ENCODE results near the gene POU6F1.
A peak's percentile ranks its signal among the peaks of the same experiment; 100 is the strongest.
"Not testable (repeated sequence)": the region's sequence is repeated elsewhere in the genome, so short reads cannot be mapped to it uniquely, and the experiment has no call there.

The POU6F1 gene

DNA sequence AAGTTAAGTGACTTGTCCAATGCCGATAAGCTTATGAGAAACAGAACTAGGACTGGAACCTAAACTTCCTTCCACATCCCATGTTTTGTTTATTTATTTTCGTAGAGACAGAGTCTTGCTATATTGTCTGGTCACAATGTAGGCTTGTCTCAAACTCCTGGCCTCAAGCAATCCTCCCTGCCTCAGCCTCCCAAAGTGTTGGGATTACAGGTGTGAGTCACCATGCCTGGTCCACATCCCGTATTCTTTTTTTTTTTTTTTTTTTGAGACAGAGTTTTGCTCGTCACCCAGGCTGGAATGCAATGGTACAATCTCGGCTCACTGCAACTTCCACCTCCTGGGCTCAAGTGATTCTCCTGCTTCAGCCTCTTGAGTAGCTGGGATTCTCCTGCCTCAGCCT lies 9.2 kb upstream of the POU6F1 start:
- DNase-seq (ENCODE audit: low spot score): not testable (repeated sequence)

DNA sequence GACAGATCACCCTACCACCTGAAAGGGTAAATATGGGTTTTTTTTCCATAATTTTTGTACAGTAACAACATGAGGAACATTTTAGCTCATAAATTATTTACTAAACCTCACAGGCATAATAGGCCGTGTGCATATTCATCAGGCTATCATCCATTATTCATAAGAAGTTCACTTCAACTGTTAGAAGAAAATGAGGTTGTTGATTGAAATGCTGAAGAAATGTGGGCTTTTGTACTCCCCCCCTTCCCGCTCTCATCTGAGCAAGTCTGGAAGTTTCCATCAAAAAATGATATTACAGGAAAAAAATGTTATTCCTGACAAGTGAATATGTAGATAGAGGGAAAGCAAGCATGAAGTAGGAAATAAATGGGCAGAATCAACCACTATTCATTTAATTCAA lies 7.9 kb upstream of the POU6F1 start:
- DNase-seq (ENCODE audit: low spot score): no peak

DNA sequence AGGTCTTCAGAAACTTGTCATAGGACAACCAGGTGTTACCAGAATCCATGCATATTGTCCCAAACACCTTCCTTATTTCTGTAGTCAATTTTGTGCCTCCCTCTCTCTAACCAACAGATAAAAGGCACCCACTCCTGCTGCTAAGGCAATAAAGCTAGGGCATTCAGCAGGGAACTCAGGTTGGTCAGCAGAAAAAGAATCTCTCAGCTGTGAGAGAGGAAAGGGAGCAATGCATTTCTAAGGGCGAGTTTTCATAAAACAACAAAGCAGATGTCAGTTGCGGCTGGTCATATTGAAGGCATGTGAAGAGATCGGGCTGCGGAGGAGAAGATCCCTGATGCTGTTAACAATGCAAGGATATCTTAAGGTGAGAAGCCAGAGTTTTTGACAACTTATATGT lies 7.4 kb upstream of the POU6F1 start:
- DNase-seq (ENCODE audit: low spot score): no peak

DNA sequence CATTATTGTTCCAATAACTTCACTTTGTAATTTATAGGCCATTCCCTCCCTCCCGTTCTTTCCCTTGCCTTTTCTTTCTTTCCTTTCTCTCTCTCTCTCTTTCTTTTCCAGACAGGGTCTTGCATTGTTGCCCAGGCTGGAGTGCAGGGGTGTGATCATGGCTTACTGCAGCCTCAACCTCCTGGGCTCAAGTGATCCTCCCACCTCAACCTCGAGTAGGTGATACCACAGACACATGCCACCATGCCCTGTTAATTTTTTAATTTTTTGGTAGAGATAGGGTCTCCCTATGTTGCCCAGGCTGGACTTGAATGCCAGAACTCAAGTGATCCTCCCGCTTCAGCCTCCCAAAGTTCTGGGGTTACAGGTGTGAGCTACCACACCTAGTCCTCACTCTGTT lies 6.8 kb upstream of the POU6F1 start:
- DNase-seq (ENCODE audit: low spot score): no peak

DNA sequence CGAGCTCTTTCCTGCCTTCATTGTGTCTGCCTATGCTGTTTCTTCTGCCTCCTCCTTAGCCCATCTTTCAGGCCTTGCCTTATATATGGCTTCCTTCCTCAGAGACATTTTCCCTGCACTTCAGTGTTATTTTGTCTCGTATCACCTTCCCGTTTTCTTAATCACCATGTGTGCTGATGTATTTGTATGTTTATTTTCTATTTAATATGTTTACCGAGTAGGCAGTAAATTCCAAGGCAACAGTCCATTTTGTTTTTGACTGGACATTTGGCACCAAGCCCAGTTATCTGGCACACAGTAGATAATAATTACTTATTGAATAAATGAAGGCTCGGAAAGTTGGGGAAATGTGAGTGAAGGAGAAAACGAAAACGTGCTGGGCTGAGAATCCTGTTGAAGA lies 4.6 kb upstream of the POU6F1 start:
- no peak for DNase-seq (ENCODE audit: low spot score)

DNA sequence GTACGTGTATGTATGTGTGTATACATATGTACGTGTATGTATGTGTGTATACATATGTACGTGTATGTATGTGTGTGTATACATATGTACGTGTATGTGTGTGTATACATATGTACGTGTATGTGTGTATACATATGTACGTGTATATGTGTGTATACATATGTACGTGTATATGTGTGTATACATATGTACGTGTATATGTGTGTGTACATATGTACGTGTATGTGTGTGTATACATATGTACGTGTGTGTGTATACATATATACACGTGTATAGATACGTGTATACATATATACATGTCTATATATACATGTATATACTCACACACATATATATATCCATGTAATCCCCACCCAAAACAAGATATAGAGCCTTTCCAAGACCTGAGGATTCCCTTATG lies 2.0 kb upstream of the POU6F1 start:
- DNase-seq (ENCODE audit: low spot score): not testable (repeated sequence)

DNA sequence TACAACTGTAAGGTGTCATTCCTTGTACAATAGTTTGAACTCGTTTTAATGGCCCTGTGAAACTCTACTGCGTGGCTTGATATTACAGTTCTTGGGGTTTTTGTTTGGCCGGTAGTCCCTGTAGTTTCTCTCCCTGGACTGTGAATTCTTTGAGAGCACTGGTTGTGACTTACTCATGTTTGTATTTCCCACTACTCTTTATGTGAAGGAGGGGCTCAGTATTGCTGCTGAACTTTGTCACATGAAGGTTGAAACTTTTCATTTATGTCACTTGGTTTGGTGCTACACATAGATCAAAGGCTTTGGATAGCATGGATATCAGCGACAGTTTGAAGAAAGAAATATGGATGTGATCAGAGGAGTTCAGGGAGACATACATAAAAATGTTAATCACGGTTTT lies 1.5 kb upstream of the POU6F1 start:
- no peak for DNase-seq (ENCODE audit: low spot score)

DNA sequence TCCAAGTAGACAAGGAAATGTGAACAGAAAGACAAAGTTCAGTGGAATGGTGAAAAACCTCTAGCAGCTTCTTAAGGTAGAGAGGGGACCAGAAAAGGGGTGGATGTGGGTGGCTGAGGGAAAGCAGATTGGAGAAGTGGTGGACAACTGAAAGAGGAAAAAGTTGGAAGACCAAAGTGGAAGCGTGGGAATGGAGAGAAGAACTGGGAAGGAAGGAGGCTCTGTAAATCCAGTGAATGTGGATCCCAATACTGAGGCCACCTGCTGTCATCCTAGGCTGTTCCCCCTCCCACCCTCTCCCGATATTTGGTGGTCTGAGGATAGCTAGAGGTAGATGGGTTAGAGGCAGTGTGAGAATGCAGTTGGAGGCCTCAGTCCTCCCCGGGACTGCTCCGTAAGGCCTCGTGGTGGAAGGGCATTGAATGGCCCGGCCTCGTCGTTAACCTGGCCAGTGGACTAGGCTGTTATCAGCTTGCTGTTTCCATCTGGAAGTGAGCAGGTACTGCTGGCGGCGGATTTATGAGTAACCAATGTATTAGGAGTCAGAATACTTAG lies 822 bp upstream of the POU6F1 start:
- no peak for DNase-seq (ENCODE audit: low spot score)

DNA sequence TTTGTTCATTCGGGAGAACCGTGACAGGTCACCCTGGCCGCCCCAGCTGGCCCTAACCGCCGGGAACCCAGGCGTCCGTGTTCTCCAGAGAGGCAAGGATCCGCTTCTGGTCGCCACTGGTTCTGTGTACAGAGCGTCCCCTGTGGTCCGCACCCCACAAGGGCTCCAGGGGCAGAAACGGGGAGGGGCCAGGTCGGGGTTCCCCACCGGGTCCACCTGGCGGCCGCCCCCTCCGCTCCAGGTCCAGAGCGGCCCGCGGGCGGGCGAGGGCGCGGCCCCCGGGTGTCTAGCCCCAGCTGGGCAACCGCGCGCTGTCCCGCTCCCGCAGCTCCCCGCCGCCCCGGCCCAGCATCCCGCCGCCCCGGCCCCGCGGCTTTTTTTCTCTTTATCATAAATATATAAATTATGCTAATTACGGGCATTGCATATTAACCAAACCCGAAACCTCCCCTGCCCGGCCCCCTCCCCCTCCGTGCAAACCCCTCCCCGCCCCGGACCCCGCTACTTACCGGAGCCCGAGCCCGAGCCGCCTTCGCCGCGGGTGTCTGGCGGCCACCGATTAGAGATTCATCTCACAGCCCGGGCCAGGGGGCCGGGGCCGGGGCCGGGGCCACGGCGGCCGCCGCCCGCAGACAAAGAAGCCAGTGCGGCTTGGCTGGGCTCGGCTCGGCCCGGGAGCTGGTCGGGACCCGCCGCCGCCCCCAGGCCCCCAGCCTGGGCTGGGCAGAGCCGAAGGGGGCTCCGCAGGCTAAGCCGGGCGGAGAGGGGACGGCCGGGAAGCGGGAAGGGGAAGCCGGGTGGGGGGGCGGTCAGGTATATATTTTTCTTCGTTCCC lies 512 bp downstream of the POU6F1 start:
- DNase-seq (ENCODE audit: low spot score): peak; percentile 81

DNA sequence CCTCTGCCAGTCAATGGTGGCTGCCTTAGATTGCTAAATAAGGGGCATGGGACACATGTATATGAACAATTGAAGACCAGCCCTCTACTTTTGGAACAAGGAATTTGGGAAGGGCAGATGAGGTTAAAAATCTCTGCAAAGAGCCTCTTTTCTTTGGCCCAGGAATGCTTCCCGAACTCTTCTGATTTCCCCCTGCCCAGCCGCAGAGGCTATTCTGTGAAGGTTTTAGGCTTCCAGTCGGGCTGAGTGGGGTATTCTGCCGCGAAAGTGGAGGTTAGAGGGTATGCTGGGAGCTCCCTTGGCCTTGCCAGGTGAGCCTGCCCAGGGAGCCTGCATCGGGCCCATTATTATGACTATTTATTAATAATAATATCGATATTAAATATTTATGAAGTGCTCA lies 1.2 kb downstream of the POU6F1 start:
- DNase-seq (ENCODE audit: low spot score): no peak

DNA sequence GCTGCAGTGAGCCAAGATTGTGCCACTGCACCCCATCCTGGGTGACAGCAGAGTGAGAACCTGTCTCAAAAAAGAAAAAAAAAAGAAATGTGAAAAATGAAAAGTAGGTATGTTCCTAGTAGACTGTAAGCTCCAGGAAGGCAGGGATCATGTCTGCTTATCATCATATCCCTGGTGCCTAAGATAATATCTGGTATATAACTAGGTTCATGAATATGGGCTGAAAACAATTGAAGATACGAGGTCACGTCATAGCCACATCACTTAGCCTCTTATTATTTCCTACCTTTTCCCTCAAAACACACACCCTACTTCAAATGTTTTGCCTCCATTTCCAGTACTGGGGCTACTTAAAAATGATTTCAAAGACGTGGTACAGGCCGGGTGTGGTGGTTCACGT lies 3.0 kb downstream of the POU6F1 start:
- DNase-seq (ENCODE audit: low spot score): no peak

DNA sequence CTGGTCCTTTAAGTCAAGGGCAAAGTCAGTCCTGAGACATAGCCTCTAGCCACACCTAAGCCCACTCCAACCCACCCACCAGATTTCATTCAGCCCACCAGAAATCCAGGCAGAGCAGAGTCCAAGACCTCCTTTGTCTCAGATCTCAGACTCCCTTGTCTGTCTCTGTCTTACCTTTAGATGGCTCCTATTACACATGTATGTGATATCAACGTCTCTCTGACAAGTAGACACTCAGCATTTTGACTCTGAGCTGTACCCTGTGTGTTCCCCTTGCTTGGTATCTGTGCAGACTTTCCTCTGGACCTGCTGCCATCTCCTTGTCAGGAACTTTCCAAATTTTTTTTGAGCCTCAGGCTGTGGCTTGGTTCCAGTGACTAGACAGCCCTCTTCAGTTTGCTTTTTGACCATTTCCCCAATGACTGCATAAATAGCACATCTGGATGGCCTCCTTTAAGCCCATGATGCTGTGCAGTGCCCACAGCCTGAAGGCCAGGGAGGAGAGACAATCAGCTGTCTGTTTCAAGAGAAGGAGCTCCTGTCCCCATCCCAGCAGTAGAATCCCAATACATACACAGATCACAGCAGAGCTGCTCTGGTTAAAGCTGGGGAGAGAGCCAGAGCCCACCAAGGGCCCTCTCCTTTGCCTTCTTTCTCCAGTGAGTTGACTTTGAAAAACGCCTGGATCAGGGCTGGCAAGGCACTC lies 7.0 kb downstream of the POU6F1 start:
- no peak for DNase-seq (ENCODE audit: low spot score)

DNA sequence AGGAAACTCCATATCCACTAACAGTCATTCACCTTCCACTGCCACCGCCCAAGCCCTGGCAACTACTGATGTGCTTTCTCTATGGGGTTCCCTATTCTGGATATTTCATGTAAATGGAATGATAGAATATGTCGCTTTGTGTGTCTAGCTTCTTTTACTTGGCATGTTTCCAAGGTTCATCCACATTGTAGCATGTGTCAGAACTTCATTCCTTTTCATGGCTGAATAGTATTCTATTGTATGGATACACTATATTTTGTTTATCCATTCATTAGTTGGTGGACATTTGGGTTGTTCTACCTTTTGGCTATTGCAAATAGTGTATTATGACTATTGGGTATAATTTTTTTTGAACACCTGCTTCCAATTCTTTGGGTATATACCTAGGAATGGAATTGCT lies 8.6 kb downstream of the POU6F1 start:
- DNase-seq (ENCODE audit: low spot score): no peak

DNA sequence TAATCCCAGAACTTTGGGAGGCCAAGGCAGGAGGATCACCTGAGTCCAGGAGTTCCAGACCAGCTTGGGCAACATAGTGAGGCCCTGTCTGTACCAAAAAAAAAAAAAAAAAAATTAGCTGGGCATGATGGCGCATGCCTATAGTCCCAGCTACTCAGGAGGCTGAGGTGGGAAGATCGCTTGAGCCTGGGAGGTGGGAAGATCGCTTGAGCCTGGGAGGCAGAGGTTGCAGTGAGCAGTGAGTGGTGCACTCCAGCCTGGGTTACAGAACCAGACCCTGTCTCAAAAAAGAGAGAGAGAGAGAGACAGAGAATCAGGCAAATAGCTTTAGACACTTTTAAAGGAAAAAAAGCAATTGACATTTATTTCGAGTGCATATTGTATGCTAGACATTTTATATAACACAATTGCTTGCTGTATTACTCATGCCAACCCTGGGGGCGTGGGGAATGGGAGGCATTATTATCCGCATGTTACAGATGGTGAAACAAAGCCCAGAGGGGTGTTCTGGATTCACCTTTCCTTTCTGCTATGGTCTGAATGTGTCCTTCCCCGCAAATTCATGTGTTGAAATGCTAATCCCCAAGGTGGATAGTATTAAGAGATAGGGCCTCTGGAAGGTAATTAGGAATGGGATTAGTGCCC lies 9.7 kb downstream of the POU6F1 start:
- no peak for DNase-seq (ENCODE audit: low spot score)

DNA sequence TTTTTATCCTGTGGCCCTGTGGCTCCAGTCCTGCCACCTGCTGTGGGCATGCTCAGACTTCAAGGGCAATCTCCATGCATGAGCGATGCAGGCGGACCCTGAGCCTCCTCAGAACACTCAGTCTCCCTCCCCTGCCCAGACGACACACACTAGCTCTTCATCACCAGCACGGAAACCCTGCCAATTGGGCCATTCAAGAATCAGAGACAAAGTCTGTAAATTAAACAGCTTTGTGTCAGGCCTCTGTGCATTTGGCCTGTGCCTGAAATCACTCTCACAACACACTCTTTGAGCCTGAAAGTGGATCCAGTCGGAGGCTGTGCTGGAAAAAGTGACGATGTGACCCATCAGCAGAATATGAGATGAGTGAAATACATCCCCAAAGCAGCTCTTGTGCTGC lies 12.5 kb downstream of the POU6F1 start:
- DNase-seq (ENCODE audit: low spot score): no peak

DNA sequence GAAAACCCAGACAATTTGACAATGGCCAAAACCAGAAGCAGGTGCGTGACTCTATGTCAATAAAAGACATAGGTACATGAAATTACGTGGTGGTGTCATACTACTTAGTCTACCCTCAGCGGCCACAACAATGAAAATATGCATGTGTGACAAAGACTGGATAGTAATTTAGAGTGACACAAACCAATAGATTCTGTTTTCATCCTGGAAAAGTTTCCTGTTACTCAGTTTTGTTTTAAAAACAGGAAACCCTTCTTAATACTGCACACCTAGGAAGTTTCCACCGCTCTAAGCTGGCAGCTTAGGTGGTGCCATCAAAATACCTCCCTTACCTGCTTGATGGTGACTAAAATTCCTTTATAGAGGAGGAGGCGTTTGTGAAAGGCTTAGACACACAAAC lies 15.1 kb downstream of the POU6F1 start:
- DNase-seq (ENCODE audit: low spot score): no peak

DNA sequence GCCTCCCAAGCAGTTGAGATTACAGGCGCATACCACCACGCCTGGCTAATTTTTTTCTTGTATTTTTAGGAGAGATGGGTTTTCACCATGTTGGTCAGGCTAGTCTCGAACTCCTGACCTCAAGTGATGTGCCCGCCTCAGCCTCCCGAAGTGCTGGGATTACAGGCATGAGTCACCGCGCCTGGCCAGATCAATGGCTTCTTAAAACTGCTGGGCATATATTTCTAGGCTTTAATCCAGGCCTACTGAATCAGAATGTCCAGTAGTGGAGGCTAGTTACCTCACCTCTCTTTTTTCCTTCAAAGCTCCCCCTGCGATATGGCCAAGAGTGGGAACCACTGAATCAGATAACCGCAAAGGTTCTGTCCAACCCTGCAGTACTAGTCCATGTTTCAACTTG lies 17.1 kb downstream of the POU6F1 start:
- DNase-seq (ENCODE audit: low spot score): no peak

DNA sequence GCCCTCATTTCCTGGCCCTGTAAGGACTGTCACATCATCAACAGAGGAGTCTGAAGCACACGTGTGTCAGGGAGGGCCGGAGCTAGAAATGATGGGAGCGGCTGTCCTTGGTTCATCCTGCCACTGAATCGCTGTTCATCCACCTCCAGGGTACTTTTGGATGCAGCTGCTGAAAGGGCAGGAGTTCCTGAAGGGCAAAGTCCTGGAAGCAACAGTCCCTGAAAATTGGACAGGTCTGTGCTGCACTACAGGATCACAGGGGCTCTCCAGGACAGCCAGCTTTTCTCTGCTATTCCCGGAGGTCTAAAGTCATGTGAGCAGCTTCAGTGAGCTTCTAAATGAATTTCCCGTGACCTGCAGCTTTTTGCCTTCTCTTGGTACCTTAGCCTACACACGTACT lies 17.7 kb downstream of the POU6F1 start:
- no peak for DNase-seq (ENCODE audit: low spot score)

DNA sequence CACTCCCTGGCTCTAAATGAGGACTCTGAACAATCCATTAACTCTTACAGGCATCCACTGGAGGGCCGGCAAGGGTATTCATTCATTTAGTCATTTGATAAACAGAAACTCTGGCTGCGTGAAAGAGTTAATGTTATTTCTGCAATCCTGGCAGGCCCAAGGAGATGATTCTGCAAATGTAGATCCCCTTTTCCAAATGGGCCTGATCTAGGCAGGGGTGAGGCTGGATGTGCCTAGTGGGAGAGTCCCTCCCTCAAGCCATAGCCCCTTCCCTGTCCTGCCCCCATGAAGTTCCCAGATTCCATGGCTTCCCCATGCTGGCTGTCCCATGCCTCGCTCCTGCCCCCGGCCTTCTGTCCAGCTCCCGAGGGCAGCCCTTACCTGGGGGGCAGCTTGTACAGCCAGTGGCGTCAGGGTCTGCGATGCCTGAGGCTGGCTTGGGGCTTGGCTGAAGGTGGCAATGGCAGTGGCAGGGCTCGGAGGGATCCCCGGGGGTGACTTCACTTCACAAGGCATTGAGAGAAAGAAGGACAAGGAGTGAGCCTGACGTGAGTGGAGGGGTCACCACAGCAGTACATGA lies 18.4 kb downstream of the POU6F1 start:
- DNase-seq (ENCODE audit: low spot score): no peak

DNA sequence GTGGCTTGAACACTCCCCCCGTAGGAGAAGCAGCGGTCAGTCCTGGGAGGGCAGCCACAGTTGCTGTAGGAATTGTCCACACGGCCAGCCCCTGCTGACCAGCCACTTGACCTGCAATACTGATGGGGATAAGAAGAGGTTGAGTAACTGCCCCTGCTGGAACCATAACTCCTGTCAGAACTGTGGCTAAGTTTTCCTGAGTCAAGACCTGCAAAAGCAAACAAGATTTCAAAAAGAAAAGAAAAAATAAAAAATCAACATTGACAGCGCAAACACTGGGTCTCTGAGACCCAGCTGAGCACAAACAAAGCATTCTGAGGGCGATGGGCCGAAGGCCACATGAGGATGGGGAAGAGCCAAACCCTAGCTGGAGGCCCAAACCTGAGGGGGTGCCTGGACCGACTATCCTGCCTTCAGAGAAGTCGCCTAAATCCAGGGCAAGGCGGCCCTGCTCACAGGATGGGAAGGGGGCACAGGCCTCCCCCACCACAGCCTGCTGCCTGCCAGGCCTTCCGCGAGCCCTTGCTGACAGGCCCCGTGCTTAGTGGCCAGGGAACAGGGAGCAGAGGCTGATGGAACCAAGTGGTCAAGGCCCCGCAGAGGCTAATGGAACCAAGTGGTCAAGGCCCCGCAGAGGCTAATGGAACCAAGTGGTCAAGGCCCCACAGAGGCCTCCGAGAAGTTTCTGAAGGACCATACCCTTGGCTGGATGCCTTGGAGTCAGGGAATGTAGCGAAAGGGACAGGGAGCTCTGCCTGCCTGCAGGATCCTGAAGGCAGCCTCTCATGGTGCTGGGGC lies 19.1 kb downstream of the POU6F1 start:
- DNase-seq (ENCODE audit: low spot score): no peak

DNA sequence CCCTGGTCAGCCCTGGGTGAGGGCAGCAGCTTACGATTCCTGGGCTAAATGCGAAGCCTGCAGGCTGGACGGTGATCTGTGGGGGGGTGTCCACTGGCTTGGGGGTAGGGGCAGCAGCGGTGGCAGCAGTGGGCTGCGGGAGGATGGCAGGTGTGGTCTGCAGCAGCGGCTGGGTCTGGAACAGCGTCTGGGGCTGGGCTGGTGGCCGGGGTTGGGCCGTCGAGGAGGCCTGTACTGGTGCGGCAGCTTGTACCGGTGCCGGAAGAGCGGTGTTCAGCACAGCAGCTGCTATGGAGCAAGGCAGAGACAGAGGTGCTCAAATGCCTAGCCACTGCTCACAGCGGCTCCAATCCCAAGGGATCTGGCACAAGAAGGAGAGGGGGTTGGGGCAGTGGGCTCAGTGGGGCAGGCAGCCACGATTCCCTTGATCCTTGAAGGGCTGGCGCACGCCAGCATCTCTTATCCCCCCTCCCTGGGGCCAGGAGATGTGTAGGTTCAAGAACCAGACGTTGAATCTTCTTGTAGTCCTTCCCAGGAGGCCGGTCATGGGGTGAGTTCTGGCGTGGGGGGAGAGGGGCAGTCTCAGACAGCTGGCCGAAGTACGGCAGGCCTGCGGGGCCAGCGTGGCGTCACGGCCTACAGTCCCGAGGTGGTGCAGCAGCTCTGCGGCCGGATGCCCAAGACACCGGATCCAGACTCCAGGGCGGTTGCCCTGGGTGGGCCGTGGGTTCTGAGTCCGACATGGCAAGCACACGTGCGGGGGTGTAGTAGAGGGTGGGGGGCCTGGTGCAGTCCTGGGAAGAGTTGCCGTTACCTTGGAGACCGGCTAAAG lies 19.9 kb downstream of the POU6F1 start:
- no peak for DNase-seq (ENCODE audit: low spot score)
